ENCODE data around the gene TMEM62. TPM values are rescaled to one million over a fixed set of nuclear protein-coding genes. Genes with fewer than 3 reads are reported as not detected.
"Not testable (repeated sequence)": the region's sequence is repeated elsewhere in the genome, so short reads cannot be mapped to it uniquely, and the experiment has no call there.

TMEM62 gene
- total RNA-seq, 1 donor from 2014 or later, result 15.4 TPM

GRCh38 chr15:43121863-43122262 lies 11.5 kb upstream of the TMEM62 start:
- no peak for DNase-seq (ENCODE audit: low read depth, low spot score)

GRCh38 chr15:43125100-43125661 lies 8.2 kb upstream of the TMEM62 start:
- no peak for DNase-seq (ENCODE audit: low read depth, low spot score)

GRCh38 chr15:43126356-43126755 lies 7.0 kb upstream of the TMEM62 start:
- DNase-seq (ENCODE audit: low read depth, low spot score), result no peak

- DNase-seq (ENCODE audit: low read depth, low spot score), result no peak
Observed at GRCh38 chr15:43127752-43128151, 5.6 kb upstream of the TMEM62 start.

- not testable (repeated sequence) for DNase-seq (ENCODE audit: low read depth, low spot score)
Observed at GRCh38 chr15:43128174-43128979, 5.0 kb upstream of the TMEM62 start.

GRCh38 chr15:43128980-43129335 lies 4.4 kb upstream of the TMEM62 start:
- DNase-seq (ENCODE audit: low read depth, low spot score), result no peak

GRCh38 chr15:43132830-43133429 lies 456 bp upstream of the TMEM62 start:
- no peak for DNase-seq (ENCODE audit: low read depth, low spot score)

GRCh38 chr15:43134157-43134635 lies 810 bp downstream of the TMEM62 start:
- DNase-seq (ENCODE audit: low read depth, low spot score), result no peak

- DNase-seq (ENCODE audit: low read depth, low spot score), result no peak
Observed at GRCh38 chr15:43135351-43135750, 2.0 kb downstream of the TMEM62 start.

GRCh38 chr15:43143203-43143941 lies 10.0 kb downstream of the TMEM62 start:
- DNase-seq (ENCODE audit: low read depth, low spot score), result no peak

GRCh38 chr15:43144512-43144911 lies 11.1 kb downstream of the TMEM62 start:
- no peak for DNase-seq (ENCODE audit: low read depth, low spot score)

- DNase-seq (ENCODE audit: low read depth, low spot score), result no peak
Observed at GRCh38 chr15:43146184-43146583, 12.8 kb downstream of the TMEM62 start.

GRCh38 chr15:43150191-43150929 lies 17.0 kb downstream of the TMEM62 start:
- DNase-seq (ENCODE audit: low read depth, low spot score), result no peak

GRCh38 chr15:43151688-43152087 lies 18.3 kb downstream of the TMEM62 start:
- DNase-seq (ENCODE audit: low read depth, low spot score), result no peak

GRCh38 chr15:43153269-43153668 lies 19.9 kb downstream of the TMEM62 start:
- no peak for DNase-seq (ENCODE audit: low read depth, low spot score)

- no peak for DNase-seq (ENCODE audit: low read depth, low spot score)
Observed at GRCh38 chr15:43165801-43166325, 32.5 kb downstream of the TMEM62 start.

GRCh38 chr15:43167261-43167660 lies 33.9 kb downstream of the TMEM62 start:
- DNase-seq (ENCODE audit: low read depth, low spot score), result not testable (repeated sequence)

GRCh38 chr15:43168192-43169107 lies 35.1 kb downstream of the TMEM62 start:
- no peak for DNase-seq (ENCODE audit: low read depth, low spot score)

GRCh38 chr15:43169888-43170287 lies 36.5 kb downstream of the TMEM62 start:
- no peak for DNase-seq (ENCODE audit: low read depth, low spot score)

All from pulmonary artery endothelial cell (primary cell).